ENCODE data around the gene LYL1.

The LYL1 gene

GRCh38 chr19:13073263-13073662 lies 29.4 kb downstream of the LYL1 start:
- H3K4me3 ChIP-seq (replicated peaks; ENCODE audit: insufficient read depth, low read length): no peak overlapping the region
- TF ChIP-seq GABPA (IDR thresholded peaks at IDR 0.05; ENCODE audit: low read depth) (no peak), SPI1 (IDR thresholded peaks at IDR 0.05; ENCODE audit: borderline replicate concordance, low read depth) (no peak), POLR2AphosphoS5 (IDR thresholded peaks at IDR 0.05; ENCODE audit: low read depth) (no peak)
- TF ChIP-seq, protein P1, sequence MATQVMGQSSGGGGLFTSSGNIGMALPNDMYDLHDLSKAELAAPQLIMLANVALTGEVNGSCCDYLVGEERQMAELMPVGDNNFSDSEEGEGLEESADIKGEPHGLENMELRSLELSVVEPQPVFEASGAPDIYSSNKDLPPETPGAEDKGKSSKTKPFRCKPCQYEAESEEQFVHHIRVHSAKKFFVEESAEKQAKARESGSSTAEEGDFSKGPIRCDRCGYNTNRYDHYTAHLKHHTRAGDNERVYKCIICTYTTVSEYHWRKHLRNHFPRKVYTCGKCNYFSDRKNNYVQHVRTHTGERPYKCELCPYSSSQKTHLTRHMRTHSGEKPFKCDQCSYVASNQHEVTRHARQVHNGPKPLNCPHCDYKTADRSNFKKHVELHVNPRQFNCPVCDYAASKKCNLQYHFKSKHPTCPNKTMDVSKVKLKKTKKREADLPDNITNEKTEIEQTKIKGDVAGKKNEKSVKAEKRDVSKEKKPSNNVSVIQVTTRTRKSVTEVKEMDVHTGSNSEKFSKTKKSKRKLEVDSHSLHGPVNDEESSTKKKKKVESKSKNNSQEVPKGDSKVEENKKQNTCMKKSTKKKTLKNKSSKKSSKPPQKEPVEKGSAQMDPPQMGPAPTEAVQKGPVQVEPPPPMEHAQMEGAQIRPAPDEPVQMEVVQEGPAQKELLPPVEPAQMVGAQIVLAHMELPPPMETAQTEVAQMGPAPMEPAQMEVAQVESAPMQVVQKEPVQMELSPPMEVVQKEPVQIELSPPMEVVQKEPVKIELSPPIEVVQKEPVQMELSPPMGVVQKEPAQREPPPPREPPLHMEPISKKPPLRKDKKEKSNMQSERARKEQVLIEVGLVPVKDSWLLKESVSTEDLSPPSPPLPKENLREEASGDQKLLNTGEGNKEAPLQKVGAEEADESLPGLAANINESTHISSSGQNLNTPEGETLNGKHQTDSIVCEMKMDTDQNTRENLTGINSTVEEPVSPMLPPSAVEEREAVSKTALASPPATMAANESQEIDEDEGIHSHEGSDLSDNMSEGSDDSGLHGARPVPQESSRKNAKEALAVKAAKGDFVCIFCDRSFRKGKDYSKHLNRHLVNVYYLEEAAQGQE (IDR thresholded peaks at IDR 0.05; ENCODE audit: insufficient replicate concordance, low read depth): no peak
- TF ChIP-seq, protein P2, sequence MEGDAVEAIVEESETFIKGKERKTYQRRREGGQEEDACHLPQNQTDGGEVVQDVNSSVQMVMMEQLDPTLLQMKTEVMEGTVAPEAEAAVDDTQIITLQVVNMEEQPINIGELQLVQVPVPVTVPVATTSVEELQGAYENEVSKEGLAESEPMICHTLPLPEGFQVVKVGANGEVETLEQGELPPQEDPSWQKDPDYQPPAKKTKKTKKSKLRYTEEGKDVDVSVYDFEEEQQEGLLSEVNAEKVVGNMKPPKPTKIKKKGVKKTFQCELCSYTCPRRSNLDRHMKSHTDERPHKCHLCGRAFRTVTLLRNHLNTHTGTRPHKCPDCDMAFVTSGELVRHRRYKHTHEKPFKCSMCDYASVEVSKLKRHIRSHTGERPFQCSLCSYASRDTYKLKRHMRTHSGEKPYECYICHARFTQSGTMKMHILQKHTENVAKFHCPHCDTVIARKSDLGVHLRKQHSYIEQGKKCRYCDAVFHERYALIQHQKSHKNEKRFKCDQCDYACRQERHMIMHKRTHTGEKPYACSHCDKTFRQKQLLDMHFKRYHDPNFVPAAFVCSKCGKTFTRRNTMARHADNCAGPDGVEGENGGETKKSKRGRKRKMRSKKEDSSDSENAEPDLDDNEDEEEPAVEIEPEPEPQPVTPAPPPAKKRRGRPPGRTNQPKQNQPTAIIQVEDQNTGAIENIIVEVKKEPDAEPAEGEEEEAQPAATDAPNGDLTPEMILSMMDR (IDR thresholded peaks at IDR 0.05; ENCODE audit: insufficient read depth, low read length): no peak
- no peaks in the 10 kb centered on the region for H3K27me3 ChIP-seq (ENCODE audit: insufficient read depth, poor library complexity, severe bottlenecking)
- no peak for DNase-seq (ENCODE audit: low read depth in 1 of 2, low spot score in 1 of 2)
- H3K27ac ChIP-seq (replicated peaks): no peak overlapping the region

GRCh38 chr19:13072188-13072908 lies 30.3 kb downstream of the LYL1 start:
- Histone ChIP-seq H3K4me3 (replicated peaks; ENCODE audit: insufficient read depth, low read length) (no peak overlapping the region), H3K27ac (replicated peaks) (no peak overlapping the region), H3K27me3 (ENCODE audit: insufficient read depth, poor library complexity, severe bottlenecking) (no peaks in the 10 kb centered on the region)
- no peak for DNase-seq (ENCODE audit: low read depth in 1 of 2, low spot score in 1 of 2)
- TF ChIP-seq POLR2AphosphoS5 (IDR thresholded peaks at IDR 0.05; ENCODE audit: low read depth) (no peak), GABPA (IDR thresholded peaks at IDR 0.05; ENCODE audit: low read depth) (no peak), SPI1 (IDR thresholded peaks at IDR 0.05; ENCODE audit: borderline replicate concordance, low read depth) (no peak)
- TF ChIP-seq, protein P1 (IDR thresholded peaks at IDR 0.05; ENCODE audit: insufficient replicate concordance, low read depth): no peak
- TF ChIP-seq, protein P2 (IDR thresholded peaks at IDR 0.05; ENCODE audit: insufficient read depth, low read length): no peak

DNA sequence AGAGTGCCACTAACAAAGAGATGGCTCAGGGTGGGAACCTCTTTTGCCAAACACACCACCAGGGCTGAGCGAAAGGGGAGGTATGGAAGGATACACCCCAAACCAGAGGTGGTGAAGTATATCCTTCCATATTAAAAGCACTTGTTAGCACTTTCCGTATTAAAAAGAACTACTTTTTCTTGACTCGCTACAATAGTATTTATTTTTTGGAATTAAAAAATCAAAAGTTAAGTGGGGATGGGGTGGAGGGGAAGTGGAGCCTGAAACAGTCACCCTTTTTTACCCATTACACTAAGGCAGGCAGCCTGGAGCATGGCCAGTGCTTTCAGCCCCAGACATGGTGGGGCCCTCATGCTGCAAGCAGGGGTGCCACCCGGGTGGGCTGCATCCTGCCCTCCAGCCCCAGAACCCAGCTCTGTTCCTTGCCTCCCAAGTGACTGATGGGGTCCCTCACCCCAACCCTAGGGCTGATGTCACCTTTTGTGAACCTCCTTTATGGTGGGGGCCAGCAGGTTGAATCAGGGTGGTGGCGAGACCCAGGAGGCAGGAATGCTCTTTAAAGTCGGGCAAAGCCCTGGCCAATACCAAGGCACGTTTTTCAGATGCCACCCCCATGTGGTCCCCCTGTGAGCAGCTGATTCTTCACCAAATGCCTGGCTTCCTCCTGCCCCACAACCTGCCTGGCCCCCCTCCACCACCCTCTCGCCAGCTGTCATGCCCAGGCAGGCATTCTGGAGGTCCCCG lies 31.0 kb downstream of the LYL1 start:
- H3K27ac ChIP-seq (replicated peaks): no peak overlapping the region
- TF ChIP-seq, protein P2 (IDR thresholded peaks at IDR 0.05; ENCODE audit: insufficient read depth, low read length): no peak
- TF ChIP-seq, protein P1 (IDR thresholded peaks at IDR 0.05; ENCODE audit: insufficient replicate concordance, low read depth): no peak
- TF ChIP-seq GABPA (IDR thresholded peaks at IDR 0.05; ENCODE audit: low read depth) (no peak), SPI1 (IDR thresholded peaks at IDR 0.05; ENCODE audit: borderline replicate concordance, low read depth) (no peak), POLR2AphosphoS5 (IDR thresholded peaks at IDR 0.05; ENCODE audit: low read depth) (no peak)

More for the DNA sequence above, 31.0 kb downstream of the LYL1 start:
- DNase-seq (ENCODE audit: low read depth in 1 of 2, low spot score in 1 of 2): no peak
- no peak overlapping the region for H3K4me3 ChIP-seq (replicated peaks; ENCODE audit: insufficient read depth, low read length)
- H3K27me3 ChIP-seq (ENCODE audit: insufficient read depth, poor library complexity, severe bottlenecking): no peaks in the 10 kb centered on the region

Measured in HL-60 (cell line).